HG02870 (cell line): ENCODE data around the gene PRCD.

Experiments used
- ATAC-seq: cut with Tn5 transposase; IDR thresholded peaks from one replicate; pipeline ENCODE4 v1.9.1; 2021; ENCODE audit warnings: mild to moderate bottlenecking, moderate library complexity; ENCODE audit not compliant: unreplicated experiment

Gene PRCD

GRCh38 chr17:76568811-76569221, 29.0 kb downstream of the PRCD start:
- no peak for ATAC-seq

GRCh38 chr17:76569607-76570279, 29.9 kb downstream of the PRCD start:
- ATAC-seq, result no peak

DNA sequence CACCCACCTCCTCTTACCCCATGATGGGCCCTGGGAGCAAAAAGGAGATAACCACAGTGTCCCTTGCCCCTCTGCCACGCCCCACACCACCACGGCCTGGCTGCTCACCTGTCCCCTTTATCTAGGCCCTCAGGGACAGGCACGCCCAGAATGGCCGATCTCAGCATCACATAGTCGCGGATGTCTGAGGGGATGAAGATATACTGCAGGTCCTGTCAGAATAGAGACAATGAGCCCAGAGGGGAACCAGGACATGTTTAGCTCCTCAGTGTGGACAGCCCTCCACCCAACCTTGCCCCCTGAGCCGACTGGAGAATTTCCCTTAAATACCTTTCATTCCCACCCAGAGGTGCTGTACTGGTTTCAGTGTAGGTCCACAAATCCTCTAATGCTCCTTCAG, 30.6 kb downstream of the PRCD start:
- no peak for ATAC-seq

DNA sequence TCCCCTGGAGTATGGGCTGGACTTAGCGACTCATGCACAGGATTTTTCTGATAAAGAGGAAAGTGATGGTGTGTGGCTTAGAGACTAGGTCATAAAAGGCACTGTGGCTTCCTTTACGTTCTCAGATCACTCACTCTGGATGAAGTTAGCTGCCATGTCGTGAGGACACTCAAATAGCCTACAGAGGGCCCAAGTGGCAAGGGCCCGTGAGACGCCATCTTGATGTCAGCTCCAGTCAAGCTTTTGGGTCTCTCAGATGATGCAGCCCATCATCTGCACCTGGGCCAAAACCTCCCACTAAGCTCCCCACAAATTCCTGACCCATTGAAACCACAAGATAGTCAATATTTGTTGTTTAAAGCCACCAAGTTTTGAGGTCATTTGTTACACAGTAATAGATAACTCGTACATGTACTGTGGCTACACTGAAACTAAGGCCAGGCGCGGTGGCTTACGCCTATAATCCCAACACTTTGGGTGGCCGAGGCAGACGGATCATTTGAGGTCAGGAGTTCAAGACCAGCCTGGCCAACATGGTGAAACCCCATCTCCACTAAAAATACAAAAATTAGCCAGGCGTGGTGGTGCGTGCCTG, 31.1 kb downstream of the PRCD start:
- ATAC-seq, result no peak

DNA sequence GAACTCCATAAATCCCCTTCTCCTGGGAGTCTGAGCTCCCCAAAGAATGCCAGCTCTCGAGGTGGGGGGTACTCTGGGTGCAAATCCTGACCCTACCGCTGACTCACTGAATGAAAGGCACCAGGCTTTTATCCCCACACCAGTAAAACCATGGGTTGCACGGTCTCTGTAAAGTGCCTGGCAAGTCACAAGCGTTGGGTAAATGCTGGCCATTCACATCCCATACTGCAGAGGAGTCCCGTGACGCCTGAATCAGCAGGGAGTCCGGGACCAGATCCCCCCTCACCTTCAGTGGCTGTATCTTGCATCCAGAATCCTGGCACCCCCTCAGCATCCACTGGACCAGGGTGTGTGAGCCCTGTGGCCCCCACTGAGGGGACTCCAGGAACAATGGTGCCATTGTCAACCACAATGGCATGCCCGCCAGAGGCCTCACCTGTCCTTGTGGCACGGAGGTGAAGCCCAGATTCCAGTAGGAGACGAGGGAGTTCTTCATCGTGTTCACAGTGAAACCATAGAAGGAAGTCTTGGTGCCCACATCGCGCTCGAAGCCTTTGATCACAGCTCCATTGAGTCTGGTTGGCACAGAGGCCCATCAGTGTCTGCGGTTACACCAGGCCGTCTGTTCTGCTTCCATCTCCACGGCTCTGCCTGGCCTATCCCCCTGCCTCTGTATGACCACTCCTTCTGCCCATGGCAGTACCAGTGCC, 32.5 kb downstream of the PRCD start:
- ATAC-seq, result no peak

DNA sequence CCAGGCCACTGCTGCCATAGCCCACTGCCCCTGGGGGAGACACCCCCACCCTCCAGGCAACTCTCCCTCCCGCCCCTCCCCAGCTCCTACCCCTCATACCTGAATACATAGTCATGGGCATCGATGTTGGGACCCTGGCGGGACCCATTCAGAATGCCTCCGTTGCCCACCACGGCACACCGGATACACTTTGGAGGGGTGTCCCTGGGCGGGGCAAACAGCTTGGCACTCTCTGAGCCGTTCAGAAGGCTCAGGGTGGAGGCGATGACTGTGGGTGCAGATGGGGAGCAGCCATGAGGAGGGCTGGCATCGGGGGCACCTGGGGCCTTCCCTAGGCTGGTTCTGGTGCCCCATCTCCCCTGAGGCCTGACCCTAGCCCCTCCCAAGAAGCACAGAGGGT, 33.3 kb downstream of the PRCD start:
- ATAC-seq, result no peak

DNA sequence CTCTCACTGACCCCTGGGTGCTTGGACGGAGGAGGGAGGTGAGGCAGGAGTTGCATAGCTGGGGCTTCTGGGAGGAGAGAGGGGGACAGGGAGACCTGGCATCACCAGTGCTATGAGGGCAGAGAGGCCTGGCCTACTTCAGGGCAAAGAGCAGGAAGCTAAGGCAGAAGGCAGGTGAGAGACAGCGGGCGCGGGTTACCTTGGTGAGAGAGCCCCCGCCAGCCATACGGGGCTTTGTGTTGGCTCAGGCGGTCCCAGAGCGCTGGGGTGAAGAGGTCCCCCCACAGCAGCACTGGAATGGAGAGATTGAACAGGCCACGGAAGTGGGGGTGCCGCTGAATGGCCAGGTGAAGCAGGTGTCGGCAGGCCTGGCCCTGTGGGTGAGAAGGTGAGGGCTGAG, 34.3 kb downstream of the PRCD start:
- ATAC-seq, result no peak

- no peak for ATAC-seq
Observed at GRCh38 chr17:76575570-76575969, 35.7 kb downstream of the PRCD start.

- ATAC-seq, result no peak
Observed at GRCh38 chr17:76576189-76576588, 36.3 kb downstream of the PRCD start.

- no peak for ATAC-seq
Observed at GRCh38 chr17:76577876-76578275, 38.0 kb downstream of the PRCD start.

- ATAC-seq, result no peak
Observed at GRCh38 chr17:76578376-76578775, 38.5 kb downstream of the PRCD start.

DNA sequence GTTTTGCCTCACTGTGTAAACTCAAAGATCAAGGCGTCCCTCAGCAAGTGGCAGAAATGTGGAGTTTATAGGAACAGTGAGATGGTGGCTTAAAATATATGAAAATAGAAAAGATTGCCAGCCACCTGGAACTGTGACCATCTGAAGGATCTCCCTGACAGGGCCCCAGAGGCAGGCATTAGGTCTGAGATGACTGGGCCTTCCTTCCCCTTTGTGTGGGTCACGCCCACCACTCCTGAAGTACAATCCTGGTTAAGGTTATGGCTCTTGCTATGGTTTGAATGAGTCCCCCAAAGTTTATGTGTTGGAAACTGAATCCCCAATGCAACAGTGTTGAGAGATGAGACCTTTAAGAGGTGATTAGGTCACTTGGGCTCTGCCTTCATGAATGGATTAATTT, 39.4 kb downstream of the PRCD start:
- no peak for ATAC-seq

DNA sequence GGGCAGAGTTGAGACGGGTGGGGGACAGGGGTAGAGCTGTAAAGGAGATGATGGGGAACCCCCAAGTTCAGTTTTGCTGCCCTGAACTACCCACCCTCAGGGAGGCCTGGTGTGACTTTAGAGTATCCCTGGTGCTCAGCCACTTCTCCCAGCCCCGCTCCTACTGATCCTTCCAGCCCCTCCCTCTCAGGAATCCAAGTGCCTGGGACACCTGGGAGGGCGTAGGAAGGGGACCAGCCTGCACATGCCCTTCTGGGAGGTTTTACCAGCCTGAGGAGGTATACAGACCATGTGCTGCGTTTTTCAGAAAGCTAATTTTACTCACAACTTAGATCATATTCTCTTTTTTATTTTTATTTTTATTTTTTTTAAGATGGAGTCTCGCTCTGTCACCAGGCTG, 41.7 kb downstream of the PRCD start:
- no peak for ATAC-seq

GRCh38 chr17:76582660-76583059, 42.8 kb downstream of the PRCD start:
- no peak for ATAC-seq

GRCh38 chr17:76584427-76585032, 44.7 kb downstream of the PRCD start:
- ATAC-seq, result no peak

GRCh38 chr17:76585033-76585648, 45.3 kb downstream of the PRCD start:
- ATAC-seq, result no peak

DNA sequence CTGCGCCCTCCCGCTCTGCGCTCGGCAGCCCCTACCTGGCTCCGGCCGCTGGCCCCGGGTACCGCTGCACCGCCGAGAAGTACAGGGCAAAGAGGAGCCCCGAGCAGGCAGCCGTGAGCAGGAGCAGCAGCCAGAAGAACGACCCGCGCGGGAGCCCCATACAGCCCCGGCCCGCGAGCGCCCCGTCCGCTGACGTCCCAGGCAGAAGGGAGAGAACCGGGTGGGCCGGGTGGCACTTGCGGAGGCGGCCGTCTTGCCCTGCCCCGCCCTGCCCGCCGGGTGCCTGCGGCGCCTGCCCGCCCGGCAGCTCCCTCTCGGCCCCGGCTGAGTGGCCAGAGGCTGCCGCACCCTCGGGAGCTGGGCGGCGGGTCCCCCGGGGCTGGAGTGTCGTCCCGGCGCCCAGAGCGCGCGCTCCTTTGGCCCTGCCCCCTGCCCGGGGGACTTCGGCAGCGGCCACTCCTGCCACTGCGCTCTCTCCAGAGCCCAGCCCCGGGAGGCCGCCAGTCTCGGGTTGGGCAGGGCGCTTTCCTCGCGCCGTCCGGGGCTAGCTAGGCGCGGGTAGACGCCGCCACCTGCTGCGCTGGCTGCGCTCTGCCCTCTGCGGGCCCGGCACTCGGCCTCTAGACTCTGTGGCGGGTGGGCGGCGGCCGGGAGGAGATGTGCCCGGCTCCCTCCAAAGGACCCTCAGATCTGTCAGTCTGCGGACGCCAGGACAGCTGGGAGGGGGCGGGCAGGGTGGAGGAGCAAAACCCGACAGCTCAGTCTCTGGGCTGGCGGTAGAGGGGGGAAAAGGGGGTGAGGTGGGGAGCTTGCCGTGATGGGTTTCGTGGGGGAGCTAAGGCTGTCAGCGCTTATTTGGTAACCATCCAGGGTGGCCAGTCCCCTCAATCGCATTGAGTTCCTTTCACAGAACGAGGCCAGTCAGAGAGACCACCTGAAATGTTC, 46.1 kb downstream of the PRCD start, which contains the start of gene ST6GALNAC2:
Gene ST6GALNAC2, minus strand, starts transcription at position 212 of the 945 bp plus-strand sequence. Its CDS starts 52 bp downstream, at position 160.
- no peak for ATAC-seq

- no peak for ATAC-seq
Observed at GRCh38 chr17:76586741-76587487, 47.1 kb downstream of the PRCD start.

DNA sequence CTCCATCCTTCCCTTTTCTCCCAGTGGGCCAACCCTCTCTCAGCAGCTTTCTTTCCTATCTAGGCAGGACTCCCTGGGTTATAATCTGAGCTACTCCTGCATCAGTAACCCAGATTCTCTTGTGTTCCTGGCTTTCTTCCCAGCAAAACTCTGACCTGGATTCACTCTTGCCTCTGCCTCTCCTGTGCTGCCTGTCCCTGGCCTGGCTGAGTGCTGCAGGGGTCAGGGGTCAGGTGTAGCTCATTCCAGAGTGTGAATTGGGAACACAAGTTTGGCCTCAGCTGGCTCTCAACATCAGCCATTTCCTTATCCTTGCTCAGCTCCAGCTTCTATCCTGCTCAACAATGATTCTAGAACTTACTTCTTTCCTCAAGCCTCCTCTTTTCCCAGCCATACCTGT, 48.3 kb downstream of the PRCD start:
- no peak for ATAC-seq
